Activated naive CD4-positive, alpha-beta T cell treated with anti-CD3 and anti-CD28 coated beads, Interleukin-2, amount 50 U/mL, for 16 hours (primary cell): ENCODE data around the gene CDH4.

ENCODE experiments used
- DNase-seq: peaks from one replicate; pipeline ENCODE4 v3.0.0-alpha.2; 2020

CDH4 gene

DNA sequence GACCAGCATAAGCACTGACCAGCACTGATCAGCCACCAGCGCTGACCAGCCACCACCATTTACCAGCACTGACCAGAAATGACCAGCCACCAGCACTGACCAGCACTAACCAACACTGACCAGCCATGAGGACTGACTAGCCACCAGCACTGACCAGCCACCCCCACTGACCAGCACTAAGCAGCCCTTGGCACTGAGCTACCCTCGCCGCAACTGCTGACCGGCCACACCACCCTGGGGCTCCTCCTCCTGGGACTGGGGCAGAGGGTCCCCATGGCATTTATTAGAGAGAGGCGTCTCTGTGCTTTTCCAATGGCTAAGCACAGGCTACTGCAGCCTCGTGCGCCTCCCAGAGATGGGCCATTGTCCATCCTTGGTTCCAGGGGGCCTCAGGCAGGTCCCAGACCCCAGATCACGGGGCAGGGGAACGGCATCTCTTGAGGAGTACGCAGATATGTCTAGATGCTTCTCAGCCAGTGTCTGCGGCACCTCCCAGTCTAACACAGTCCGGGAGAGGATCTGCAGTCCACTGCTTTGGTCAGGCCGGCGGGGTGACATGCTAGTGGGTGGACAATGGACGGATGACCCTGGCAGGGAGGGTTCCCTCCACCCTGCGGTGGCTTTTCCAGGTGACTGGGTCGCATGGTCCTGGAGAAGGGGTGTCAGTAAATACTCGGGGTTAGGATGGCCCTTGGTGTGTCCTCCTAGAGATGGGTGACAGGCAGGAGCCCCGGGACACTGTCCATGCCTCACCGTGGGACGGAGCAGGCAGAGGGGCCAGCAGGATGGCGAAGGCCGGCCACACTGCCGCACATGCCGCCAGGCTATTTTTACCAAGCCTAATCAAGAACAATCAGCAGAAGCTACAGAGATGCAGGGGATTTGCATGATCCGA is 645.6 kb downstream of the CDH4 start:
- no peak for DNase-seq

DNA sequence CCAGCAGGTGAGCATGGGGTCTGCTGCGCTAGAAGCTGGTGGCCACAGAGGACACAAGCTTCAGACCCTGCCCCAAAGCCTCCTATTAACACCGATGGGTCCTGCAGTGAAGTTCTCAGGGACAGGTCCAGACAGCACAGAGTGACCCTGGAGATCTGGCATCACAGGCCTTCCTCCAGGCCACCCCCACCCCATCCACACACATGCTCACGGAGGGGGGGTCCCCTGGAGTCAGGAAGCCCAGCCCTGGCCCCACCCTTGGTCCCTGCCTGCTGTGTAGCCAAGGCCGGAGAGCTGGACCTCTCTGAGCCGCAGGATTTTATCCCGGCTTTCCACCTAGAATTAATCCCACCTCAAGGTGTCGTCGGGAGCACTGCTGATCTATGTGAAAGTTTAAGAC is 646.3 kb downstream of the CDH4 start:
- DNase-seq: no peak

DNA sequence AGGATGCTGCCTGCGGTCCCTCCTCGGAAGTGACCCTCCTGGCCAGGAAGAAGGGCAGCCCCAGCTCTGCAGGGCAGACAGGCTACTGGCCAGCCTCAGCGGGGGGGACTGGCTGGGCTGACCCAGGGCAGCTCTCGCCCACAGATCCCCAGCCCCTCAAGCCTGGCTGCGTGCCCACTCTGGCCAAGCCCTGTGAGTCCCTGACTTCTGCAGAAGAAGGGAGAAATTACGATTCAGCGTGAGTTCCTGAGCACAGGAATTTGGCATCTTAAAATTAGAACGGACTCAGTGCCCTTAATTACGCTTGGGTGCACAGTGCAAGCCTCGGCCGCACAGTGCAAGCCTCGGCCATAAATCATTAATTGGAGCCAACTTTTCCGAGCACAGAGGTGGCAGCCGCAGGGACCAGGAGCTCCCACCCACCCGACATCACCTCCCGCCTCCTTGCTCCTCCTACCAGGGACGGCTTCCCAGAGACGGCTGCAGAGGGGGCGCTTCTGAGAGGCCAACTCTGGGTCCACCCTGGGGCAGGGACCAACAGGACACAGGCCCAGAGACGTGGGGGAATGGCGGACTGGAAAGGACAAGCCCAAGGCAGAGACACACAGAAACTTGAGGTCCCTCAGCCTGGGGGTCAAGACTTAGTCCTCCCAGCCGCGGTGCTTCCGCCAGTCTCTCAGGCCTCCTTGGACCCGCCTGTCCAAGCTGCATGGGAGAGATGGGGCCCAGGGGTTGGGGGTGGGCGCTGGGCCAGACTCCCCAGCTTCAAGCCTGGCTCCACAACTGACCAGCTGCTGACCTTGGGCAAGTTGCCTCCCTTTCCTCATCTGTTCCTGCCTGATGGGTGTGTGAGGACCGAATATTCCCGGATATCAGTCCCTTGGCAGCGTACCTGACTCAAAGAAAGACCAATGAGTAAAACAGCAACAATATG is 648.2 kb downstream of the CDH4 start:
- DNase-seq: no peak

DNA sequence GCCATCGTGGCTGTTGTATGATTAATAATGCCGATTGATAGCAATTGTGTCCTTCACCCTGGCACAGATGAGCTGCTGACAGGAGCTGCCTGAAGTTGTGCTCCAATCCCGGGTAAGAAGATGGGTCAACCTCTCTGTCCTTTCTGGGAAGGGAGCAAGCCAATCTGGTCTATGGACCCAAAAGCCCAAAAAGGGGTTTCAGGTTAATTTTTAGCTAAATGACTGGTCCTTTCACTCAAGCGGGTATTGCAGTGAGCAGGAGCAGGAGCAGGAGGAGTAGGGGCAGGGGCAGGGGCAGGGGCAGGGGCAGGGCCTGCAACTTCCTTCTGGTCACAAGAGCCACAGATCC is 648.9 kb downstream of the CDH4 start:
- no peak for DNase-seq

DNA sequence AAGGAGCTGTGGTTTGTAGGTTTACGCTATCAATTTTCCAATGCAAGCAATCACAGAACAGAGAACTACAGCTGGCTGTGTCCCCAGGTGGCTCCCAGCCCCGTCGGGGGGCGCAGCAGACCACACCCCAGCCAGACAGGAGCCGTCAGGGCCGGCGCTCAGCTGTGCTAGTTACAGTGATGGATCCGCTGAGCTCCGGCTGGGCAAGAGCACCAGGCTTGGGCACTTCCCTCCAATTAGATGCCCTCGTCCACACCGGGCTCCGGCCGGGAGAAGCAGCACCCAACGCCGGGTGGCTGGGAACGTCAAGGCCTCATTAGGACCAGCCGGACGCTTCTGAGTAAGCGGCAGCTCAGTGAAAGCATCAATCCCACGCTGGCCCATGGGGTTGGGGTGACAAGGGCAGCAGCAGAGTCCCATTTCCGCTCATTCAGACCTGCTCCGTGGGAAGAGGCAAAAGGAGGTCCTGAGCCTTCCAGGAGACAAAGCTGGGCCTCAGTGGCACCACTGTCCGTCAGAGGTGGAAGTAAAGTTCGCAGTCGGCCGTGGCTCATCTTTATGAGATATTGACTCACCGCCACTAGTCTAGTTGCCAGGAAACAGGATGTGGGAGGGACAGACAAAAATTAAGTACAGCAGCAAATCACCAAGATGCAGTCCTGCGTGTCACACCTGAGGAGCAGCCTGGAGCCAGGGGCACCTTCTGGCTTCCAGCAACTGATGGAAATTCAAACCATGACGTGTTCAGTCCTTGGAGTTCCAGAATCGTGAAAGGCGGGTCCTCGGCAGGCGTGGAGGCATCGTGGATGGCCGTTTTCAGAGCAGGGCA is 649.5 kb downstream of the CDH4 start:
- DNase-seq: no peak

DNA sequence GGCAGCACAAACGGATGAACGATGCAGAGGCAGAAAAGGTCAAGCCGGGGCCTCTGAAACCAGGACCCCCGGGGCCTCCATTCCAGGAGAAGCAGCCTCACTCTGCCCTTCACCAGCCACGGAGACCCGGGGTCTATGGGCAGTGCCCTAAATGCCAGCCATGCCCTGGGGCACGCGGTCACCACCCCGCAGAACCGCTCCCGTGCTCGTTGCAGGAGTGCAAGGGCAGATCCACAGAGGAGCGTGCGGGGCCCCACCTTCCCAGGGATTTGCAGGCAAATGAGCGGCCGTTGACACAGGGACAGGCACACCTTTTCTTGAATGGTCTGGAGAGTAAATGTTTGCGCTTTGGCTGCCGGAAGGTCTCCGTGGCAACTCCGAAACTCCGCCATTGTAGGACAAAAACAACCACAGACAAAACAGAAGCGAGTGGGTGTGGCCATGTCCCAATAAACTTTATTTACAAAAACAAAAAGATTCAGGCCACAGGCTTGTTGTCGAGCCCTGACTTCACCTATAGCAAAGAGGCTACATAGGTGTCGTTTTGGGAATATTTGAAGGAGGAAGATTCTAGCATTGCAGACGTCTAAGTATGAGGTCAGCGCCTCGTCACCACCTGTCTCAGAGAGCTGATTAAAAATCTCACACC is 650.3 kb downstream of the CDH4 start:
- DNase-seq: no peak

DNA sequence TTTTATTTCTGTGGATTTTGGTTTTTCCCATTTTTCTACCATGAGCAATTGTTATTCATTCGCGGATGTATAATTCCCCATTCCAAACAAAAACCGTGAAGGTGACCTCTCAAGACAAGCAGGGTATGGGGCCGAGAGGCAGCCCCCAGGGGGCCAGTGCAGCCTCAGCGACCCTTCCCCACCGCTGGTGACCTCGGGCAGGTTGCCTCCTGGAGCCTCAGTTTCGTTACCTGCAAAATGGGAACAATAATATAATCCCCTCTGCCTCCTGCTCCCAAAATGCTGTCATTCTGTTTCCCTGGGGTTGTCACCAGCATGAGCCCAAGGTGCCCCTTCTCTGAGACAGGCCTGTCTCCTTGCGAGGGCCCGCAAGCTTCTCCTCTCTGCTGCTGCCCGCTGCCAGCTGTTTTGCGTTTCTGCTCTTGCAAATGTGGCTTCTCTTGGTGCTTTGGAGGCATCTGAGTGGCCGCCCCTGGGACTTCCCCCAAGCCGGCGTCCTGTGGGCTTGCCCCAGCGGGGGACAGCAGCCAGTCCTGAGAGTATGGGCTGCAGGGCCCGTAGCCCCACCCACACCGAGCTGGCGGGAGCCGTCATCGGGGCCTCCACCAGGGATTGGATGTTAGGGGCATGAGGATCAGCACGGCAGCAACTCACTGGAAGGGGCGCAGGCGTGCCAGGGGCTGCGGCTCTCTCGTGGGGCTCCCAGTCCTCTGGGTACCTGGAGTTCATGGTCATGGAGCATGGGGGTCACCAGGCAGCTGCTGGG is 651.7 kb downstream of the CDH4 start:
- DNase-seq: no peak

DNA sequence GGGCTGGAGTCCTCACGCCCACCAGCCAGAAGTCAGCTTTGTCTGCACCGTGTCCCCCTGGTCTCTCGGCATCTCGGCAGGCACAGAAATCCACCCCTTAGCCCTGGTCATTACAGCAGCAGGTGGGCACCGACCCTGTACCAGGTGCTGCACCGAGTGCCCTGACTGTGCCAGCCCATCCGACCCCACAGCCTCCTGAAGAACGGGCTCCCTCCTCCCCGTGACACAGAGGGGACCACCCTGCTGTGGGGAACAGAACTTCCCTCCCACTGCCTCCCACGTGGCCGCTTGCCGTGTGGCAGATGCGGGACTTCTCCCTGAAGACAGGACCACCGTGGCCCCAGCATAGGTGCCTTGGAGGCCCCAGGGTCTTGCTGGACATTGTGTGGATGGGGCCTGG is 652.4 kb downstream of the CDH4 start:
- no peak for DNase-seq

DNA sequence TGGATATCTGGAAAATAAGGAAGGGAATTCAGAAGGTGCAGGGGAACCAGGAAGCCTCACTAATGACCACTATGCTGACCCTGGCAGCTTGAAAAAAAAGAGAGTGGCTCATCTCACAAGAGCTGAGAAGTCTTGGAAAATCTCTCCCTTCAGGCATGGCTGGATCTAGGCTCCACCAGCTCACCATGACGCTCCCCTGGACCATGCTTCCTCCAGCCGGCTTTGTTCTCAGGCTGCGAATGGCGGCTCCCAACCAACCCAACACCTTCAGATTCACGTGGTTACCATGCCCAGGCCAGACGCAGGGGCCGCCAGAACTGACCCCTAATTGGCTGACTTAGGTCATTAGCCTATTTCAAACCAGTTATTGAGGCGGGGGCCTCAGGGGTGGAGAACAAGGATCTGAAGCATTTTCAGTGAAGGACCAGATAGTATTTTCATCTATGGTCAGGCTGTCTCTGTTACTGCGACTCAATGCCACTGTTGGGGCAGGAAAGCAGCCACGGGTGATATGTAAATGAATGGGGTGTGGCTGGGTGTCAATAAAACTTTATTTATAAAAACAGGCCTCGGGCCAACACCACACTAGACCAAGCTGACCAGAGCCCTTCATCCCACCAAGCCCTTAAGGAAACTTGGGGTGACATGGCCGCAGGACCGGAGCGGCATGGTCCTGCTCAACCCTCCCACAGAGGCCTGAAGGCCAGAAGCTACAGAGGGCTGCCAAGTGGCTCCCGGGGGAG is 653.9 kb downstream of the CDH4 start:
- DNase-seq: no peak

DNA sequence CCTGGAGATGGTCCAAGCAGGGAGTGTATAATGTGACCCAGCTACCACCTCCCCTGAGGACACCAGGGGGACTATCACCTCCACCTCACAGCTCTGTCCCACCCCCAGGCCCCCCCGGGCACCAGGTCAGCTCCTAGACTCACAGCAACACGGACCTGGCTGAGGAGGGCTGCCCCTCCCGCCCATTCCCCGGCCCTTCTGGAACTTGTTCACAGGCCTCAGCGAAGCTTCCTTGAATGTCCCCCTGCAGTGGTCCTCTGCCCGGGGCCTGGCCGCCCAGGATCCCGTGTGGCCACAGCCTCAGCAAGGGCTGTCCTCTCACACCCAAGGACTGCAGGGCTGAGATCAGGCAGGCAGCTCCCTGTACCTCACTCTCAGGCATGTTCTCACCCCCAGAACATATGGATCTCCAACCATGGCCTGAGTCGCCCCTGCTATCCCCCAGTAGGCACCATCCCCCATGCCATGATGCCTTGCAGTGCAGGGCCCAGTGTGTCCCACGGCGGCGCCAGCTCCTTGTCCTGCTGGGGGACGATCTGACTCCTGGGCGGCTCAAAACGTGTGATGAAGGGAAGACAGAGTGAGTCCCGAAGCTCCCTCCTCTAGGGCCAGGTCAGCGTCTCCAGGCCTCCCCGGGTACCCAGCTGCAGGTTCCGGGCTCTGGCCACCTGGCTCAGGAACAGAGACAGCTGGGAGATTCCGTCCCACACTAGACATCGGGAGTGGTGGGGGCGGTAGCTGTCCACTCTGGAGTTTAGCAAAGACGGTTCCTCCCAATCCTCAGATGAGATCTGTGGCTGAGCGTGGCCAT is 655.2 kb downstream of the CDH4 start:
- no peak for DNase-seq

DNA sequence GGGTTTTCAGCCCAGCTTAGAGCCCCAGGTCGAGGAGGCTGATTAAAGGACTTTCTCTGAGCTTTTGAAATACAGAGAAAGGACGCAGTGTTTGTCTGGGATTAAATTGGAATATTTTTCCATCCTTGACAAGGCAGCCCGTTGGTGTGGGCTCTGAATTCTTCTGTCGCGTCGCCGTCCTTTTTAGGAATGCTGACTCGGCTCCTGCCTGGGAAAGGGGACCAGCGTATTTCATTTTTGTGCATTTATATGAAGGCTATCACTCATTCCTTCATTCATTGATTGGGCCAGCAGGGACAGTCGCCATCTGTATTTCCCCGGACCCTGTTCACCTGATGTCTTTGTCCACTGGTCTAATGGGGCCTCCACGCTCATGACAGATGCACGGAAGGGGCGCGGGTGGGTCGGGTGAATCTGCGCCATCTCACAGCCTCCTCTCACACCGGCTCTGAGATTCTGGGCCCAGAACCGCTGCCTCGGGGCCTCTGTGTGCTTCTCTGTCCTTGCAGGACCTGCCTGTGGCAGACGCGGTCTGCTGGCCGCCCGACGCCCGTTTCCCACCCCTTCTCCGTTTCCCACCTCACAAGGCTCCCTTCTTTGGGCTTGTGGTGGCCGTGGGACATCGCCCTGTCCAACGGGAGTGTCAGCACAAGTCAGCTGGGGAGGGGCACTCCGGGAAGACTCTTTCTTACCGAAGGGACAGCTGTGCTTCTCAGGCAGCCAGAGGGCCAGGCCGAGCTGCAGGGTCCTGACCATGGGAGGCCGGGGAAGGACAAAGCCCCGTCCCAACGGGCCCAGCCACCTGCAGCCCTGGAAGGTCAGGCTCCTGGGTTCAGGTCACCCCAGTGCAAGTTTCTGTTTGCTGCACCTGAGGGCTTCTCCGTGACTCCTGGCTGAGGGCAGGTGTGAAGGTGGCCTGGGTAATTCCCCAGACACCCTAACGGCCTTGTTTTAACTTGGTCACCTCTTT is 656.3 kb downstream of the CDH4 start:
- DNase-seq: no peak

DNA sequence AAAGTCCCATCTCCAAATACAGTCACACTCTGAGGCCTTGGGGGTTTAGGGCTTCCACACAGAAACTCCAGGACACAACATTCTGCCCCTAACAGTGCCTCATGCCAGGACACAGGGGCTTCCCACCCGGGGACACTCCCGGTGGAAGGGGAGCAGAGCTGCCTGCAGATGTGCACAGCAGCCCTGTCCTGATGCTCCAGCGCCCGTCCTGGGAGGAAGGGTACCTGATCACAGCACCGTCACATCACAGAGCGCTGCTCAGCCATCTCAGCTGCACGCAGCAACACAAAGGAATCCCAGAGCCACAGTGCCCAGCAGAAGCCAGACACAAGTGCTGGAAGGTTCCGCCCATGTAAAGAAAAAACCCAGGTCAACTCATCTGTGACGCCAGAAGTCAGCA is 657.0 kb downstream of the CDH4 start:
- DNase-seq: no peak

DNA sequence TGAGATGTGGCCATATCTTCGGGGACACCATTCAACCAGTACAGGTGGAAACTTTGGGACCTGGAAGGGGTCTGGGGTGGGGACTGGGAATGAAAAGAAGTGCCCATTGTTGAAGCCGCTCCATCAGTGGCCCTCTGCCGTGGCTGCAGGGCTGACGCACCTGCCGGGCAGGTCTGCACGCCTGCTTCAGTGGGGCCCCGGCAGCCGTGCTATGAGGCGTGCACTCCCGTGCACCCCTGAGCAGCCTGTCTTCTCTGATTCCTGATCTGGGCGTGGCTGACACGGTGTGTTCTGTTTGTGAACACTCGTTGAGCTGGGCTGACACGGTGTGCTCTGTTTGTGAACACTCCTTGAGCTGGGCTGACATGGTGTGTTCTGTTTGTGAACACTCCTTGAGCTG is 657.8 kb downstream of the CDH4 start:
- DNase-seq: no peak

DNA sequence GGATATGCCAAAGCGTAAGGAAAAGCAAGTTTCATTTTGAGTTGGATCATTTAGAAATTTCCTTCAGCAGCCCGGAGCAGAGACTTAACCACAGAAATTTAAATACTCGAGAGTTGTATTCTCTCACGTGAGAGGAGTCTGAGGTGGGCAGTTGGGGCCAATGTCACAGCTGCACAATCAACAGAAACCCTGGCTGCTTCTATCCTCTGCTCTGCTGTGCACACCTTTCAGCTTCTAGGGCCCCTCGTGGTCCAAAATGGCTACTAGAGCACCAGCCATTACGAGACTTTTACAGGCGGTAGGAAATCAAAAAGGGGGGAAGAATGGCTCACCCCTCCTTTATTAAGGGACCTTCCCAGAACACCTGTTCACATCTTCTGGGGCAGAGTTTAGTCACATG is 659.8 kb downstream of the CDH4 start:
- DNase-seq: no peak

DNA sequence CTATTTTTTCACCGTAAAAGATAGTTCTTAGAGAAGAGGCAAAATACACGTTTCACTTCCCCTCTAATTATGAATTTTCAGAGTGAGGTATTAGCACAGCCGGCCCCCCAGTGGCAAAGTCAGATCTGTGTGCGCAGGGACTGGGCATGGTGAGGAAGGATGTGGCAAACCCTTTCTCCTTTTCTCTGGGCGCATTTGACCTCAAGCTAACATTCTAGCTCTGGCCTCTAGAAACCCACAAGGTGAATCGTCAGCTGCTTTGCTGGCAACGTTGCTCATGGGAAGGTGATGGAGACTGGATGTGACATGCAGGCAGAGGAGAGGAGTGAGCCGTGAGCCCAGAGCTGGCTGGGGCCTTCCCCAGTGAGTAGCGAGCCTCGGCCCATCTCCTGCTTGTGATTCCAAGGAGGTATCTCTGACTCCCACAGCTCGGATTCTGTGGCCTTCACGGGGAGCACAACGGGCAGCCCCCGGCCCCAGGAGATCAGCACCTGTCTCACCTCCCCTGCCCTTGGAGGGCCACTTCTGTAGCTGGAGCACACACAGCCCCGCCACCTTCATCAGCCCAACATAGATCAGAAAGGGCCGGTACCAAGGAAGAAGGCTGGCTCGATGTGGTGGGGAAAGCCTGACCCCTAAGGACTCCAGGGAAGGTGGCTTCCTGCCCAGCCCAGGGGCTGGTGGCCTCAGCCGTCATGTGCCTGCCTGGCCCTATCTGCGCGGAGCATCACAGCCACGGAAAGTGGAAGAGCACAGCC is 660.8 kb downstream of the CDH4 start:
- DNase-seq: no peak

DNA sequence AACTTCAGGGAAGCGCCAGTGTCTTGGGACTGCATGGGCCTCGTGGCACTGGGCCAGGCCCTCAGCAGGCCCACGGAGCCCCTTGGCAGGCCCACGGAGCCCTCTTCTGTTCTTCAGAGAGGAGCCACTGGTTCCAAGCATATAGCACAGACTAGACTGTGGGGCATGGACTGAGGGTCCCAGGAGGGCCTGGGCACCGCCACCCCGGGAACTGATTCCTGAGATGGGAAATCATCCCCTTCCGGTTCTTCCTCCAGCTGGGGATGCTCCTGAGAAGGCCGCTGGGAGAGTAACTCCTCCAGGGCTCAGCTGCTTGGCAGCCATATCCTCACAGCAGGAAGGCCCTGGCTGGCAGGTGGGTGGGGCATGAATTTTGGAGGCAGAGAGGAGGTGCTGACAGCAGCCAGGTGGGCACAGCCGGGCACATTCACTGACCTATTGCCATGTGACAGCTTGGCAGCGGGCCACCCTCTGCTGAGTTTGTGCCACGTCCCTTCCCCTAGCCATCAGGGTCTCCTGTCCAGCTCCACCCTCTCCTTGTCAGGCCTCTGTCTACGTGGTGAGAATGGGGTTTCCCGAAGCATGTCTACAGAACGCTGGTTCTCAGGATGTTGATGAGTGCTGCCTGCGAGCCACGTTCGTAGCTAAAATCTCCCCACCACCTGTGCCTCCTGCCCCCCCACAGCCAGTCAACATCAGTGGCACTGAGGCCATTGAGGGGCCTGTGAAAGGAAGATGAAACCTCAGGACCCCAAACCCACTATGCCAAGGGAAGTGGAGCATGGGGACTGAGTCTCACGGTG is 661.6 kb downstream of the CDH4 start:
- DNase-seq: no peak

DNA sequence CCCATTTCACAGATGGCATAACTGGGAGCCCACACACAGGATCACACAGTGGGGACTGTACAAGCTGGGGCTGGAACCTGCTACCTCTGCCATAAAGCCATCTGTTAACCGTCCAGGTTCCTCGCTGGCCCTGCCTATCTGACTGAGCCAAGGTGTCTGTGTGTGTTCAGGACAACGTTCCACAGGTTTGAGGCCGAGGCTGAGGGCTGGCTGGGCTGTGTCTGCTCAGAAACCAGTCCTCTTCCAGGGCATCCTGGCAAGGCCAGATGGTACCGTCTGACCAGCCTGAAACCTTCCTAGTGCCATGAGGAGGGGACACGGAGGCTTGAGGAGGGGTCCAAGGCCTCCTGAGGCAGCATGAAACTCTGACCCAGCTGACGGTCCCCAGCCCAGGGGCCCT is 663.0 kb downstream of the CDH4 start:
- DNase-seq: no peak
